Measurements from ENCODE around the gene CDH4. TPM values are rescaled to one million over a fixed set of nuclear protein-coding genes. Genes with fewer than 3 reads are reported as not detected.

The CDH4 gene
- total and polyA plus RNA-seq, 2 of the 13 experiments (the other 11 are each of a cell fraction or from before 2014, with no cell fraction given) = not detected

DNA sequence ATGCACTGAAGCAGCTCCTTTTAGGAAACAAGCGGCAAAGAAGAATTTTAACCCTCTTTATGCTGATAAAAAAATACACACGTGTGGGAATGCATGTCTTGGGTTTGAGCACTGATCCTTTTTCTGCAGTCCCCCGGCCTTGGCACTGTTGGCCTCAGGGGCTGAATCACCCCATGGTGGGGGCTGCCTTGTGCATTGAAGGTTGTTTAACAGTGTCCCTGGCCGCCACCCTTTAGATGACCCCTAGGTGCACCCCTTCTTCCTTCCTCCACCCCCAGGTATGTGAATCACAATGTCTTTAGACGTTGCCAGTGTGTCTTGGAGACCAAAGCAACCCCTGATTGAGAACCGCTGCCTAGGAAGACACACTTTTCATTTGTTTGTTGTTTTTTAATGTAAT, 190.7 kb downstream of the CDH4 start:
- TF ChIP-seq KDM6A (CRISPR knock-in tag; IDR thresholded peaks at IDR 0.05; ENCODE audit: low read depth) = no peak
- TF ChIP-seq KAT7 (CRISPR knock-in tag; IDR thresholded peaks at IDR 0.05; ENCODE audit: borderline replicate concordance) = no peak
- TF ChIP-seq CBX1 (IDR thresholded peaks at IDR 0.05; ENCODE audit: low read depth) = no peak
- no peak for TF ChIP-seq ZNF720 (CRISPR knock-in tag; IDR thresholded peaks at IDR 0.05)
- no peak for TF ChIP-seq ZNF557 (CRISPR knock-in tag; IDR thresholded peaks at IDR 0.05)
- no peak for TF ChIP-seq SOX6 (IDR thresholded peaks at IDR 0.05)
- TF ChIP-seq SOX6 (CRISPR knock-in tag; IDR thresholded peaks at IDR 0.05) = no peak
- no peak for TF ChIP-seq ZNF678 (CRISPR knock-in tag; IDR thresholded peaks at IDR 0.05)
- no peak for TF ChIP-seq ZNF253 (CRISPR knock-in tag; IDR thresholded peaks at IDR 0.05; ENCODE audit: borderline replicate concordance)
- no peak for TF ChIP-seq USF2 (IDR thresholded peaks at IDR 0.05; ENCODE audit: low read depth, low read length)
- TF ChIP-seq USF2 (CRISPR knock-in tag; IDR thresholded peaks at IDR 0.05; ENCODE audit: borderline replicate concordance) = no peak
- no peak for TF ChIP-seq MLXIP (CRISPR knock-in tag; IDR thresholded peaks at IDR 0.05; ENCODE audit: borderline replicate concordance)
- TF ChIP-seq ZNF224 (CRISPR knock-in tag; IDR thresholded peaks at IDR 0.05) = no peak
- no peak for TF ChIP-seq RFXAP (CRISPR knock-in tag; IDR thresholded peaks at IDR 0.05; ENCODE audit: borderline replicate concordance)
- TF ChIP-seq ZNF879 (CRISPR knock-in tag; IDR thresholded peaks at IDR 0.05) = no peak
- TF ChIP-seq, protein P1, sequence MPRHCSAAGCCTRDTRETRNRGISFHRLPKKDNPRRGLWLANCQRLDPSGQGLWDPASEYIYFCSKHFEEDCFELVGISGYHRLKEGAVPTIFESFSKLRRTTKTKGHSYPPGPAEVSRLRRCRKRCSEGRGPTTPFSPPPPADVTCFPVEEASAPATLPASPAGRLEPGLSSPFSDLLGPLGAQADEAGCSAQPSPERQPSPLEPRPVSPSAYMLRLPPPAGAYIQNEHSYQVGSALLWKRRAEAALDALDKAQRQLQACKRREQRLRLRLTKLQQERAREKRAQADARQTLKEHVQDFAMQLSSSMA (CRISPR knock-in tag; IDR thresholded peaks at IDR 0.05) = no peak
- H2AFZ ChIP-seq (ENCODE audit: low read length) = no peak overlapping the region
- DNase-seq (ENCODE audit: low spot score) (no peak), ATAC-seq (no peak), FAIRE-seq (no peak)
- no peak overlapping the region for H3K9ac ChIP-seq (ENCODE audit: insufficient read depth, low read depth, low read length)
- no peaks in the 10 kb centered on the region for H3K36me3 ChIP-seq (replicated peaks in 1 of 2; ENCODE audit: control insufficient read depth in 1 of 2, insufficient read depth in 2 of 2, low read length in 2 of 2)
- intact Hi-C loops (cut with micrococcal nuclease; ENCODE audit: unreplicated experiment) (no loop called here), in situ Hi-C loops (cut with HindIII; ENCODE audit: extremely low pct_ligation_motif_present, low pct_unique_long_range_greater_than_20kb) (no loop called here)
- no peak overlapping the region for H3K4me2 ChIP-seq (ENCODE audit: low read depth, low read length)
- ChIA-PET CTCF (ENCODE audit: low intra/inter-chr PET ratio, low total read pairs) (no interaction called here), POLR2A (no interaction called here)
- no TSS peak for BruUV-seq (replicated peaks)
- 10% methylated on average over 6 of the region's 6 CpGs for WGBS (ENCODE audit: low lambda C conversion rate)
- no peak overlapping the region for H3K27ac ChIP-seq (ENCODE audit: extremely low read length, insufficient read depth, low read length)
- peaks cover 0 to 43% of the 10 kb centered on the region in 2 experiments; a peak in 2 of 5 replicates for H3K27me3 ChIP-seq (ENCODE audit: control insufficient read depth in 1 of 2, insufficient read depth in 2 of 2, low read length in 2 of 2)
- H3K4me3 ChIP-seq (replicated peaks in 1 of 3; ENCODE audit: insufficient read depth in 1 of 3, low read depth in 2 of 3, low read length in 3 of 3) = no peak overlapping the region
- no peaks in the 10 kb centered on the region for H4K20me1 ChIP-seq (ENCODE audit: insufficient read depth, low read length)
- no peaks in the 10 kb centered on the region for H3K4me1 ChIP-seq (ENCODE audit: insufficient read depth, low read length)
- no peaks in the 10 kb centered on the region for H3K9me3 ChIP-seq (ENCODE audit: low read length)
- H3K79me2 ChIP-seq (ENCODE audit: insufficient read depth, low read length) = no peaks in the 10 kb centered on the region

Measured in HepG2 (cell line).